ENCODE measurements around the gene C1S.
"Not testable (repeated sequence)": the region's sequence is repeated elsewhere in the genome, so short reads cannot be mapped to it uniquely, and the experiment has no call there.

The C1S gene

DNA sequence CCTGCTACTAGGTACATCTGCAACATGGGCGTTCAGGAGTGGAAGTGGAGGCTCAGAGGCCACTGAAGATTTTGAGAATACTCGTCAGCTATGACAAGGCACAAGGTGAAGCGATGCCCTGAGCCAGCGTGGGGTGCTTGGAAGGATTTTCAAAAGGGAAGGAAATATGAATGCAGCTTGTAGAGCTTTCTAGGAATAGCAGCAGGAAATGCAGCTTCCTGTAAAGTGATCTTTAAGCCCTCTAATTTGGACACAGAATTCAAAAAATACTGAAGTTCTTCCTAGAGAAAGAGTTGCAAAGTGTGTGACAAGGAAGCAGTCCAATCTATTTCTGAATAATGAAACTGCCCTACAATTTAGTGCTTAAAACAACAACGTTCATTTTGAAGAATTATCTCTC, 13.2 kb upstream of the C1S start:
- DNase-seq = no peak

- not testable (repeated sequence) for DNase-seq
These were observed 11.0 kb upstream of the C1S start for GRCh38 chr12:7049445-7049951.

- not testable (repeated sequence) for DNase-seq
These were observed 10.5 kb upstream of the C1S start for GRCh38 chr12:7049973-7050372.

DNA sequence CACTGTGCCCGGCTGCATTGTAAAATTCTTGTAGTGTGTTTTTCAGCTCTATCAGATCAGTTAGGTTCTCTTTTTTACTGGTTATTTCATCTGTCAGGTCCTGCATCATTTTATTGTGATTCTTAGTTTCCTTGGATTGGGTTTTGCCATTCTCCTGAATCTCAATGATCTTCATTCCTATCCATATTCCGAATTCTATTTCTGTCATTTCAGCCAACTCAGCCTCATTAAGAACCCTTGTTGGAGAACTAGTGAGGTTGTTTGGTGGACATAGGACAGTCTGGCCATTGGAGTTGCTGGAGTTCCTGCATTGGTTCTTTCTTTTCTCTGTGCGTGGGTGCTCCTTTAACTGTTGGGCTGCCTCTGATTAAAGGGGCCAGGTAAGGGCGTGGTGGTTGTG, 5.6 kb upstream of the C1S start:
- no peak for DNase-seq

- DNase-seq = not testable (repeated sequence)
These were observed 4.8 kb upstream of the C1S start for GRCh38 chr12:7055736-7056135.

DNA sequence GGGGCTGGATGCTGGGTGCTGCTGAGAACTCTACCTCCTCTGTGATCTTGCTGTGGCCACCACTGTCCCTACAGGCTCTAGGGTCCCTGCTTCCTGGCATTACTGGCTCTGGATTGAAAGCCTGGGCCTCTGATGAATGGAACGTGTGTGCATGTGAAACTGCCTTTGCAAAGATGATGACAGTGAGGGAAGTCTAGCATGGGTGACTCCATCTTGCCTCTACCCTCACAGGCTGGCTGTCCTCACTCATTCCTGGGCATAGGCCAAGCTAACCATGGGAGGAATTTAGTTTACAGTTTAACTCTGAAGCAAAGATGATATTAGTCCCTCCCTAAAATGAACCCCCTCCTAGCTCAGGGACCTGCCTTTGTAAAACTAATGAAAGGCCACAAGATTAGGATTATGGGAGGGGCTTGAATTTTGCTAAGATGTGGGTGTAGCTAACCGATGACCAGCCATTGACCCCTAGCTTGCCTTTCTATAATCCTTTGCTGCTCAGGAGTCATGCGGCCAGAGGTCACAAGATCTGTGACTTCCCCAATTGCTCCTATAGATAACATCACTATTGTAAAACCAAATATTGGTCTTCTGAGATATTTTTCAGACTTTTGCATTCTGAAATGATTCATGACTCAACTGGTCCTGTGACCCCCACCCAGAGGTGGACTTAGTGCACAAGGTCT, 2.2 kb upstream of the C1S start:
- no peak for DNase-seq

DNA sequence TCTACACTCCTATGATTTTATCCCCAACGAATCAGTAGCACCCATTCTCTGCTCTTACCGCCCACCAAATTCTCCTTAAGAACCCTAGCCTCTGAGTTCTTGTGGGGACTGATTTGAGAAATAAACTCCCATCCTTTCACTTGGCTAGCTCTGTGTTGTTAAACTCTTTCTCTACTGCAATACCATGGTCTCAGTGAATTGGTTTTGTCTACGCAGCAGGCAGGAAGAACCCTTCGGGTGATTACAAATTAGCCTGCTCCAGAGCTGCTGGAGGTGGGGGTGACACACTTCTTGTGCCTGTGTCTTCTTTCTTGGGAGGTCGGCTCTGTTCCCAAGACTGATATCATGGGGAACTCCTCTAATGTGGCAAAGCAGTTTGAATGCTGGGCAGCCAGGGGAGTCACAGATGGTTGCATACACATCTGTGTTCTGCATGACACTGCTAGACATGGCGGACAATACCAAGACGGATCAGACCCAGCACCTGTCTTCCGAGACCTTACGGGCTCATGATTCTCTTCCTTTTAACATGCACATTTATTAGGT, 1.6 kb upstream of the C1S start:
- DNase-seq = no peak

DNA sequence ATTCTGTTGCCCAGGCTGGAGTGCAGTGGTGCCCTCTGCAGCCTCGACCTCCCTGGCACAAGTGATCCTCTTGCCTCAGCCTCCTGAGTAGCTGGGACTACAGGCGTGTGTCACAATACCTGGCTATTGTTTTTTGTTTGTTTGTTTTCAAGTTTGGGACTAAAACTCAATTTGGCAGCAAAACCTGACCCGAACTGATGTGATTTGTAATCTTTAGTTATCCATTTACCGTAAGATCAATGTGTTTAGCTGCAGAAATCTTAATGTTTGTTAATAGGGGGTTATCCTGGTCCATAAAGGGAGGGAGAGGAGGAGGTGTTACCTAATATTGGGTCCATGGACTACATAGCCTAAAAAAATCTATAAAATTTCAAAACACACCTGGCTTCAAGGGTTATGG, 738 bp upstream of the C1S start:
- no peak for DNase-seq

GRCh38 chr12:7061138-7061537, 620 bp downstream of the C1S start:
- no peak for DNase-seq

DNA sequence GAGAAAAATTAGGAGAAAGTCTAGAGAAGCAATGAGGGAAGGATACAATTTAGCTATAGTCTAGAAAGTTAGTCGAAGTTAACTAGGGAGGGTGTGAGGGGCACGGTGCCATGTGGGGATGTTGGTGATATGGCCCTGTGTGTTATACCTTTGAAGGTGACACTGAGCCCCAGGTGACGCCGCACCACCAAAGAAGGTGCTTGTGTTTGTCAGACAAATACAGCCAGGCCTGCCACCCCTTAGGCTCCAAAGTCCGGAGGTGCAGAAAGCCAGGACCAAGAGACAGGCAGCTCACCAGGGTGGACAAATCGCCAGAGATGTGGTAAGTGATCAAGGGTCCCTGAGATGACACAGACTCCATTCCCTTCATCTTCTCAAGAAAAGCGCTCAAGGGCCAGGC, 1.1 kb downstream of the C1S start:
- DNase-seq = no peak

DNA sequence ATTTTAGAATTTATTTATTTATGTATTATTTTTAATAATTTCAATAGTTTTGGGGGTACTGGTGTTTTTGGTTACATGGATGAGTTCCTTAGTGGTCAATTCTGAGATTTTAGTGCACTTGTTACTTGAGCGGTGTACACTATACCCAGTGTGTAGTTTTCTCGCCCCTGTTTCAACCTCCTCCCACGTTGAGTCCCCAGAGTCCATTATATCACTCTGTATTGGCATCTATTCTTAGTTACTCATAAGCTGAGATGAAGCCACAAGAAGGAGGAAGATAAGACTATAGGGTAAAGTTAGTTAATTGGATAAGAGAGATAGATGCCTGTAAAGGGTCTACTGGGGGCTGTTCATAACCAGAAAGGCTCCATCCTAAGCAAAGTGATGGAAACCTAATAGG, 4.0 kb downstream of the C1S start:
- no peak for DNase-seq

DNA sequence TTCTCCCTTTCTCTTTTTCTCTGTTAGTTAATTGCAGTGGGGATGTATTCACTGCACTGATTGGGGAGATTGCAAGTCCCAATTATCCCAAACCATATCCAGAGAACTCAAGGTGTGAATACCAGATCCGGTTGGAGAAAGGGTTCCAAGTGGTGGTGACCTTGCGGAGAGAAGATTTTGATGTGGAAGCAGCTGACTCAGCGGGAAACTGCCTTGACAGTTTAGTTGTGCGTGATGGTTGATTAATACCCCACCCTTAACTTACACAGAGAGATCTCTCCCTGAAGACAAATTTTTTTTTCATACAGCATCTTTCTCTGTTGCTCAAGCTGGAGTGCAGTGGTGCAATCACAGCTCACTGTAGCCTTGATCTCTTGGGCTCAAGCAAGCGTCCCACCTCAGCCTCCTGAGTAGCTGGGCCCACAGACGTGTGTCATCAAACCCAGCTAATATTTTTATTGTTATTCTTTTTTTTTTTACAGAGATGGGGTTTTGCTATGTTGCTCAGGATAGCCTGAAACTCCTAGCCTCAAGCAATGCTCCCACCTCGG, 4.6 kb downstream of the C1S start:
- DNase-seq = no peak

- no peak for DNase-seq
These were observed 6.1 kb downstream of the C1S start for GRCh38 chr12:7066596-7066995.

DNA sequence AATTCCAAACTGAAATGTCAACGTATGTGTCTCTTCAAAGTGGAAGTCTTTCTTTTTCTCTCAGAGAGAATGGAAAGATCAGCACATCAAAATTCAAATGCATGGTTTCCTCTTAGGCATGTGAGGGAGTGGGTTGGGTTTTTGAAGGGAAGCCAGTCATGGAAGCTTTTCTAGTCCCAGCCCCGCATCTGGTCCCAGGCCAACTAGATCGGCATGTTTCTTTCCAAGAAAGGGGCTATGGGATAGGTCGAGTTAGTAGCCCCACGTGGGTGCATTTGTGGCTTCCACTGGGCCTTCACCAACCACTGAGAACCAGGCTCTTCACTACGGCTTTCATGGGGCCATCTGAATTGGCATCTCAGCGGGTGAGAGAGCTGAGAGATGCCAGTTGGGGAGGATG, 6.6 kb downstream of the C1S start:
- DNase-seq = no peak

DNA sequence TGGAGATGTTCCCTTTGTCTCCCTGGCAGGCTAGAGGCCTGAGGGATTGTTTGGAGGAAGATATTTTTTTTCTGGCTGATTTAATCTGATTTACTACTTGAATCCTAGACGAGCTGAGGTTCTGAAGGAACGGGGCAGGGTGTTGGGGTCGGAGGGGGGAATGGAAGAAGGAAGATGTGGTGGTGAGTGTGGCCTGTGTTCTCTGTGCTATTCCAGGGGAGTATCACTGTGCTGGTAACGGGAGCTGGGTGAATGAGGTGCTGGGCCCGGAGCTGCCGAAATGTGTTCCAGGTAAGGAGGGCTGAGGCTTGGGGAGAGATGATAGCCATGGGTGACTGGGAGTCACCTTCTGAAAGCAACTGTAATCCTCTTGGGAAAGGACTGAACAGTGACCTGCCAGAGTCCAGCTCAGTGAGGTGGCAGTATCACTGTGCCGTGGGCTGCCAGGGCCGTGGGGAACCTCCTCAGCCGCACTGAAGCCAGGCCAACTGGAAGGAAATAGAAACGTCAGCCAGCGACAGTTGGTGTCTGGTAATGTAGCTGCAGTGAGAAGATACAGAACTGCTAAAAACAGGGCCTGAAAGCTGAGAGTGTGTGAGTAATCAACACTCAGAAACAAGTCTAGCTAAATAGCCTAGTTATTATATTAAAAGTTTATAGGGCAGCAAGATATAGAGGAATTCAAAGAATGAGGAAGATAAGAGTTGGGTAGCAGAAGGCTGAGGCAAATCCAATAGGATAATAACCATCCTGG, 7.9 kb downstream of the C1S start:
- DNase-seq = no peak

DNA sequence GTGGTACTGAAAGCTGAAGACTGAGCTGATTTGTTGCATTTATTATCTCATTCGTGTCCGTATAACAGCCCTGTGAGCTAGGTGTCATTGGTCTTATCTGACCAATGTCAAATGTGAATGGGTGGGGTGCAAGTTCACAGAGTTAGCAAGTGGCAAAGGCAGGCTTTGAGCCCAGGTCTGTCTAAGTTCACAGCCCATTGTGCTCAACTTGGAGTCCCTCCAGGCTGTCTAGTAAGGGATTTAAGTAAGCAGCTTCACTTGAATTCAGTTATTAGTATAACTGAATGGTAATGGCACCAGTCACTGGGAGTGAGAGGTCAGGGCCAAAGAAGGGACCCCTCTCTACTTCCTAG, 8.5 kb downstream of the C1S start:
- DNase-seq = no peak

DNA sequence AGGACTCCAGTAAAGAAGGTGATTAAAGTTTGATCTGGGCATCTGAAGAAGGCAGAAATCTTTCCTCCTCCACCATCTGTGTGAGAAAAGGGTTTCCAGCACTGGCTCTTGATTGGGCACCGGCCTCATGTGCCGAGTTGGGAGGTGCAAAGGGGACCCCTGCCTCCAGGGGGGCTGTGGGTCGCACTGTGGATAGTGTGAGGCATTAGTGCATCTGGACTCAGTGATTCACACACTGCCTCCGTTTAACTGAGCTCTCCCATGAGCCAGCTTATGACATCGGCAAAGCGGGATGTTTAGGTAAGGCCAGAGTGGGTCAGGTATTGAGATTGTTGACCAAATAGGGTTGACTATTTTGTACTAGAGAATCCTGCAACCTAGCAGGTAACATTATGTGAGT, 8.9 kb downstream of the C1S start:
- no peak for DNase-seq

DNA sequence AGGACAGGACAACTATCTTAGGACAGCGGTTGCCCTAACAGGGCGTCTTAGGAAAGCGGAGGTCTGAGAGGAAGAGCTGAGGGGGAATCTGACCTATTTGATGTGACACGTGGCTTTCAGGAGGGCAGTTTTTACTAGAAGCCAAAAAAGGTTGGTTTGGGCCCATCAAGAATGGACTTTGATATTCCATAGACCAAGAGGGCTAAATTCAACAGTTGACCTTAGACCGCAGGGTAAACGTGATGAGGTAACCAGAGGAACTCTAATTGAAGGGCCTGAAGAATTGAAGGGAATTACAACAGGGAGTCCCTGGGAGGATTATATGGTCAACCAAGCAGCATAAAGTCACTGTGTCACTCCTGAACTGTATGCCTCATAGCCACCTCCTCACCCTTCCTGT, 11.5 kb downstream of the C1S start:
- DNase-seq = no peak

DNA sequence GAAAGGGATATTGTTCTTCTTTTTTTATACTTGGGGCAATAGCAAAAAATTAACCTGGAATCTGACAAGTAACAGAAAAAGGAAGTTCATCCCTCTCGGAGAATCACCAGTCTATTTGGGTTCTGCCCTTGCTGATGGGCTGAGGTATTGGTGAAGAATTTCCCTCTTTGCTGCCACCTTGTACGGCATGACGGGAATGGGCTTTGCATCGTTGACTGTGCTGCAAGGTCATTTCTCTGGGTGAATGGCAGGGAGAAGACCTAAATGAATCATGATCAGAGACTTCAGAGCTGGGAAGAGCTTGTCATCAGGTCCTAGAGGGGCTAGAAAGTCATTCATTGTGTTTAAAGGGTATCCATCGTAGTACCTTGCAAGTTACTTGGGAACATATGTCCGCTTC, 12.0 kb downstream of the C1S start:
- no peak for DNase-seq

DNA sequence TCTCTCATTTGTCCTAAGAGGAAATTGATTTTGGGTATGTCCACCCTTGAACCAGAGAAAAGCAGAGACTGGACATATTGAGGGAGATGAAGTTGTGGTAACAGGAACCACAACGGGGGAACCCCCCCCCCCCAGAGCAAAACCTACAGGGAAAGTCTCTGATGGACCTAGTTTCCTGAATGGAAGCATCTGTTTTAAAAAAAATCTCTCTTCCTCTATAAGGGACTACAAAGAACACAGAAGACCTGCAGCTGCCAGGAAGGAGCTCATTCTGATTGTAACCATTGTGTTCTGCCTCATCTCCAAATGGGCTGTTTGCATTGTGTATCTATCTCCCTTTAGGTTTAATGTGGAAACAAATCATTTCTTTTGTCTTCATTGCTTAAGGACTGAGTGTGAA, 13.4 kb downstream of the C1S start:
- DNase-seq = no peak

DNA sequence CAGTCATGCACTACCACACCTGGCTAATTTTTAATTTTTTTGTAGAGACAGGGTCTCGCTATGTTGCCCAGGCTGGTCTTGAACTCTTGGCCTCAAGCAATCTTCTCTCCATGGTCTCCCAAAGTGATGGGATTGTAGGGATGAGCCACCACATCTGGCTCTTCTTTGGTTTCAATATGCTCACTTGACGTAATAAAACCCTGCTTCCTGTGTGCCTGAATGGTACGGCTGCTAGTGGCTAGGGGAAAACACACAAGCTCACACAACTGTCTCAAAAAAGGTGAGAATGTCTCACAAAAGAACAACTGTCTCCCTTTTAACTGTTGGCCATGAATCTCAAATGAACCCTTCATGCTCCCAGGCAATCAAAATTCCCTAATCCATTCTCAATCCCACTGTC, 15.0 kb downstream of the C1S start:
- DNase-seq = no peak

GRCh38 chr12:7075939-7076338, 15.4 kb downstream of the C1S start:
- no peak for DNase-seq

- no peak for DNase-seq
These were observed 16.0 kb downstream of the C1S start for GRCh38 chr12:7076493-7076892.

- no peak for DNase-seq
These were observed 17.6 kb downstream of the C1S start for GRCh38 chr12:7078163-7078562.
